ENCODE data around the gene IMMP2L. TPM values are rescaled to one million over a fixed set of nuclear protein-coding genes. Genes with fewer than 3 reads are reported as not detected.
A peak's percentile ranks its signal among the peaks of the same experiment; 100 is the strongest.

IMMP2L gene
- total and polyA plus RNA-seq, 4 donors = 9.2 to 34.7 (median 11.1) TPM

GRCh38 chr7:111392294-111392693 lies 170.0 kb downstream of the IMMP2L start:
- H3K9ac ChIP-seq (ENCODE audit: insufficient read depth in 1 of 2, low read length in 2 of 2) = no peak overlapping the region
- no peak overlapping the region for H3K27ac ChIP-seq (ENCODE audit: low read depth in 1 of 2, low read length in 1 of 2)
- 60 to 69% methylated on average over 1 of the region's 1 CpG for WGBS, 2 donors
- TF ChIP-seq CTCF (IDR thresholded peaks at IDR 0.05; ENCODE audit: control extremely low read depth, extremely low read depth) = no peak
- DNase-seq = no peak
- no peak overlapping the region for H3K4me3 ChIP-seq
- peaks cover 0 to 12% (median 4%) of the 10 kb centered on the region in 5 donors for H3K4me1 ChIP-seq (ENCODE audit: control insufficient read depth in 5 of 5, insufficient read depth in 5 of 5, low read length in 5 of 5)
- H3K36me3 ChIP-seq (ENCODE audit: control insufficient read depth in 4 of 4, insufficient read depth in 4 of 4, low read length in 4 of 4) = peaks cover 0 to 2% (median 0%) of the 10 kb centered on the region in 4 donors
- H3K9me3 ChIP-seq (ENCODE audit: control insufficient read depth in 4 of 4, insufficient read depth in 3 of 4, low read length in 3 of 4) = peaks cover 0 to 2% (median 0%) of the 10 kb centered on the region in 4 donors
- no peaks in the 10 kb centered on the region for H3K27me3 ChIP-seq (ENCODE audit: control insufficient read depth in 3 of 3, insufficient read depth in 3 of 3, low read length in 2 of 3)
- ATAC-seq (ENCODE audit: insufficient read depth, low FRiP score) = no peak

- no peak for ATAC-seq (ENCODE audit: insufficient read depth, low FRiP score)
These were observed 172.3 kb downstream of the IMMP2L start for GRCh38 chr7:111390000-111390399.

GRCh38 chr7:111388912-111389311 lies 173.4 kb downstream of the IMMP2L start:
- DNase-seq (no peak), ATAC-seq (ENCODE audit: insufficient read depth, low FRiP score) (no peak)
- Histone ChIP-seq H3K27me3 (ENCODE audit: control insufficient read depth in 3 of 3, insufficient read depth in 3 of 3, low read length in 2 of 3) (no peaks in the 10 kb centered on the region), H3K36me3 (ENCODE audit: control insufficient read depth in 4 of 4, insufficient read depth in 4 of 4, low read length in 4 of 4) (no peaks in the 10 kb centered on the region), H3K27ac (ENCODE audit: low read depth in 1 of 2, low read length in 1 of 2) (no peak overlapping the region), H3K9ac (ENCODE audit: insufficient read depth in 1 of 2, low read length in 2 of 2) (no peak overlapping the region), H3K9me3 (ENCODE audit: control insufficient read depth in 4 of 4, insufficient read depth in 3 of 4, low read length in 3 of 4) (no peaks in the 10 kb centered on the region), H3K4me3 (no peak overlapping the region), H3K4me1 (ENCODE audit: control insufficient read depth in 5 of 5, insufficient read depth in 5 of 5, low read length in 5 of 5) (peaks cover 0 to 12% (median 4%) of the 10 kb centered on the region in 5 donors)
- no peak for TF ChIP-seq CTCF (IDR thresholded peaks at IDR 0.05; ENCODE audit: control extremely low read depth, extremely low read depth)
- WGBS, 2 donors = 80 to 85% methylated on average over 2 of the region's 2 CpGs

More at GRCh38 chr7:111390000-111390399, 172.3 kb downstream of the IMMP2L start:
- peaks cover 0 to 2% (median 0%) of the 10 kb centered on the region in 4 donors for H3K36me3 ChIP-seq (ENCODE audit: control insufficient read depth in 4 of 4, insufficient read depth in 4 of 4, low read length in 4 of 4)
- H3K4me1 ChIP-seq (ENCODE audit: control insufficient read depth in 5 of 5, insufficient read depth in 5 of 5, low read length in 5 of 5) = peaks cover 0 to 12% (median 4%) of the 10 kb centered on the region in 5 donors
- H3K27me3 ChIP-seq (ENCODE audit: control insufficient read depth in 3 of 3, insufficient read depth in 3 of 3, low read length in 2 of 3) = no peaks in the 10 kb centered on the region
- no peak for TF ChIP-seq CTCF (IDR thresholded peaks at IDR 0.05; ENCODE audit: control extremely low read depth, extremely low read depth)
- 98% methylated on average over 4 of the region's 4 CpGs for WGBS, 2 donors
- H3K9me3 ChIP-seq (ENCODE audit: control insufficient read depth in 4 of 4, insufficient read depth in 3 of 4, low read length in 3 of 4) = peaks cover 0 to 2% (median 0%) of the 10 kb centered on the region in 4 donors
- no peak for DNase-seq
- no peak overlapping the region for H3K4me3 ChIP-seq
- H3K9ac ChIP-seq (ENCODE audit: insufficient read depth in 1 of 2, low read length in 2 of 2) = no peak overlapping the region
- no peak overlapping the region for H3K27ac ChIP-seq (ENCODE audit: low read depth in 1 of 2, low read length in 1 of 2)

- ATAC-seq (ENCODE audit: insufficient read depth, low FRiP score) (no peak), DNase-seq (peak in 1 of 3 donors; percentile 36)
- no peak overlapping the region for H3K4me3 ChIP-seq
- H3K36me3 ChIP-seq (ENCODE audit: control insufficient read depth in 4 of 4, insufficient read depth in 4 of 4, low read length in 4 of 4) = no peaks in the 10 kb centered on the region
- no peaks in the 10 kb centered on the region for H3K9me3 ChIP-seq (ENCODE audit: control insufficient read depth in 4 of 4, insufficient read depth in 3 of 4, low read length in 3 of 4)
- TF ChIP-seq CTCF (IDR thresholded peaks at IDR 0.05; ENCODE audit: control extremely low read depth, extremely low read depth) = no peak
- peaks cover 0 to 9% (median 0%) of the 10 kb centered on the region in 5 donors for H3K4me1 ChIP-seq (ENCODE audit: control insufficient read depth in 5 of 5, insufficient read depth in 5 of 5, low read length in 5 of 5)
- H3K27ac ChIP-seq (ENCODE audit: low read depth in 1 of 2, low read length in 1 of 2) = no peak overlapping the region
- WGBS, 2 donors = 70 to 75% methylated on average over 2 of the region's 2 CpGs
- H3K27me3 ChIP-seq (ENCODE audit: control insufficient read depth in 3 of 3, insufficient read depth in 3 of 3, low read length in 2 of 3) = no peaks in the 10 kb centered on the region
- H3K9ac ChIP-seq (ENCODE audit: insufficient read depth in 1 of 2, low read length in 2 of 2) = no peak overlapping the region
These were observed 174.3 kb downstream of the IMMP2L start for GRCh38 chr7:111388016-111388415.

All from lung (tissue), 12 donors.